ENCODE data around the gene PTPMT1.
A peak's percentile ranks its signal among the peaks of the same experiment; 100 is the strongest.

PTPMT1 gene

GRCh38 chr11:47586098-47586855 is 20.9 kb downstream of the PTPMT1 start, which contains the start of gene FAM180B:
FAM180B (plus strand) TSS chr11:47586678; CDS start chr11:47586769, 91 bp downstream.
- DNase-seq = no peak

GRCh38 chr11:47587039-47587716 is 21.8 kb downstream of the PTPMT1 start:
- no peak for DNase-seq

GRCh38 chr11:47587723-47588326 is 22.4 kb downstream of the PTPMT1 start:
- DNase-seq = no peak

- no peak for DNase-seq
Observed at GRCh38 chr11:47589118-47589517, 23.7 kb downstream of the PTPMT1 start.

GRCh38 chr11:47589584-47589976 is 24.2 kb downstream of the PTPMT1 start:
- no peak for DNase-seq

GRCh38 chr11:47589977-47590861 is 24.8 kb downstream of the PTPMT1 start:
- DNase-seq = peak; percentile 28

- no peak for DNase-seq
Observed at GRCh38 chr11:47591764-47592163, 26.4 kb downstream of the PTPMT1 start.

GRCh38 chr11:47592251-47592650 is 26.9 kb downstream of the PTPMT1 start:
- DNase-seq = no peak

- DNase-seq = no peak
Observed at GRCh38 chr11:47592970-47593369, 27.6 kb downstream of the PTPMT1 start.

- DNase-seq = no peak
Observed at GRCh38 chr11:47593492-47593933, 28.1 kb downstream of the PTPMT1 start.

GRCh38 chr11:47593934-47594855 is 28.8 kb downstream of the PTPMT1 start, which contains the start of gene C1QTNF4:
C1QTNF4 (minus strand) TSS chr11:47594411; CDS start chr11:47590810, 3,601 bp downstream.
- DNase-seq = no peak

- no peak for DNase-seq
Observed at GRCh38 chr11:47595029-47595428, 29.6 kb downstream of the PTPMT1 start.

- DNase-seq = no peak
Observed at GRCh38 chr11:47595967-47596366, 30.6 kb downstream of the PTPMT1 start.

GRCh38 chr11:47599902-47600301 is 34.5 kb downstream of the PTPMT1 start:
- no peak for DNase-seq

GRCh38 chr11:47603295-47603694 is 37.9 kb downstream of the PTPMT1 start:
- DNase-seq = peak; percentile 38

GRCh38 chr11:47605921-47606320 is 40.5 kb downstream of the PTPMT1 start:
- DNase-seq = no peak

GRCh38 chr11:47606731-47607130 is 41.3 kb downstream of the PTPMT1 start:
- peak; percentile 9 for DNase-seq

- DNase-seq = peak; percentile 66
Observed at GRCh38 chr11:47607380-47607779, 42.0 kb downstream of the PTPMT1 start.

GRCh38 chr11:47609675-47610074 is 44.3 kb downstream of the PTPMT1 start:
- DNase-seq = no peak

- no peak for DNase-seq
Observed at GRCh38 chr11:47611348-47611794, 46.0 kb downstream of the PTPMT1 start.

- DNase-seq = no peak
Observed at GRCh38 chr11:47615249-47615648, 49.9 kb downstream of the PTPMT1 start.

Measured in fibroblast of skin of back (primary cell).